PC-3 (cell line): ENCODE data around the gene UFD1. TPM values are rescaled to one million over a fixed set of nuclear protein-coding genes. Genes with fewer than 3 reads are reported as not detected.

Experiments used
- ATAC-seq: fragments of 200-7000 bp; cut with Tn5 transposase; 2 replicates; pipeline ENCODE4 v1.9.1; 2020; ENCODE audit warnings: mild to moderate bottlenecking, moderate library complexity
- BruUV-seq: library from RNA; stranded (reverse); fragments of 400-500 nt; replicated peaks from 2 replicates; lab custom pipeline; 2021; lab: Mats Ljungman, UMichigan
- CTCF ChIA-PET: fragments of 300-600 bp; sonication (Branson Sonifier 250); formaldehyde crosslinking; loops from one replicate; lab custom pipeline; 2022; ENCODE audit warnings: antibody characterized with exemption; lab: Charles Lee
- POLR2A ChIA-PET: fragments of 300-600 bp; sonication (Branson Sonifier 250); formaldehyde crosslinking; loops from one replicate; lab custom pipeline; 2022; ENCODE audit warnings: antibody characterized with exemption; ENCODE audit not compliant: unreplicated experiment; lab: Charles Lee
- DNase-seq: peaks from one replicate; pipeline ENCODE4 v3.0.0-alpha.2; 2015
- H2AFZ ChIP-seq: fragments of 300-600 bp; sonication (generic); 2 replicates; pipeline ENCODE4 v1.6.0; 2016; ENCODE audit warnings: antibody characterized with exemption, low read length
- H3F3A ChIP-seq: fragments of 300-600 bp; sonication (generic); one replicate; pipeline ENCODE4 v1.6.0; 2017; ENCODE audit warnings: antibody characterized with exemption, low read length, control low read depth, mild to moderate bottlenecking; ENCODE audit not compliant: unreplicated experiment
- H3K27ac ChIP-seq: fragments of 300-600 bp; sonication (generic); 2 replicates; pipeline ENCODE4 v1.5.1; 2016; ENCODE audit warnings: mild to moderate bottlenecking, low read length
- H3K27me3 ChIP-seq: fragments of 300-600 bp; sonication (generic); 2 replicates; pipeline ENCODE4 v1.6.1; 2016; ENCODE audit warnings: low read length, mixed read lengths
- H3K36me3 ChIP-seq: fragments of 300-600 bp; sonication (generic); 2 replicates; pipeline ENCODE4 v1.6.1; 2016; ENCODE audit warnings: low read depth, mixed run types, low read length, mixed read lengths
- H3K4me1 ChIP-seq: fragments of 300-600 bp; sonication (generic); 2 replicates; pipeline ENCODE4 v1.5.1; 2016; ENCODE audit warnings: low read length; ENCODE audit not compliant: insufficient read depth
- H3K4me2 ChIP-seq: fragments of 300-600 bp; sonication (generic); 2 replicates; pipeline ENCODE4 v1.6.0; 2016; ENCODE audit warnings: low read length
- H3K4me3 ChIP-seq: fragments of 300-600 bp; sonication (generic); 2 replicates; pipeline ENCODE4 v1.5.1; 2016; ENCODE audit warnings: mild to moderate bottlenecking, low read length, mixed read lengths
- H3K79me2 ChIP-seq: fragments of 300-600 bp; sonication (generic); 2 replicates; pipeline ENCODE4 v1.6.1; 2017; ENCODE audit warnings: low read length, mixed read lengths
- H3K9ac ChIP-seq: fragments of 300-600 bp; sonication (generic); 2 replicates; pipeline ENCODE4 v1.6.0; 2016; ENCODE audit warnings: mild to moderate bottlenecking, low read length
- H3K9me2 ChIP-seq: fragments of 300-600 bp; sonication (generic); replicated peaks from 2 replicates; pipeline ENCODE4 v1.6.1; 2016; ENCODE audit warnings: mixed run types, low read length, mixed read lengths
- H3K9me3 ChIP-seq: fragments of 300-600 bp; sonication (generic); 2 replicates; pipeline ENCODE4 v1.6.1; 2016; ENCODE audit warnings: low read length, mixed read lengths
- H4K20me1 ChIP-seq: fragments of 300-600 bp; sonication (generic); 2 replicates; pipeline ENCODE4 v1.6.1; 2016; ENCODE audit warnings: low read length, mixed read lengths
- CTCF ChIP-seq: fragments of 300-600 bp; sonication (generic); conservative IDR thresholded peaks from 2 replicates; pipeline ENCODE4 v1.5.1; 2017; ENCODE audit warnings: antibody characterized with exemption, low read depth, mild to moderate bottlenecking, low read length
- EZH2 ChIP-seq: fragments of 300-600 bp; sonication (generic); IDR thresholded peaks from one replicate; pipeline ENCODE4 v1.6.1; 2017; ENCODE audit warnings: antibody characterized with exemption, mild to moderate bottlenecking, low read length; ENCODE audit not compliant: unreplicated experiment
- EZH2phosphoT487 ChIP-seq: fragments of 300-600 bp; sonication (generic); IDR thresholded peaks from 2 replicates; pipeline ENCODE4 v1.6.1; 2018; ENCODE audit warnings: mild to moderate bottlenecking, antibody characterized with exemption, low read length, borderline replicate concordance
- intact Hi-C: fragments of 100-400 bp; cut with micrococcal nuclease; formaldehyde crosslinking; loops from 2 replicates; pipeline ENCODE4 v1.9.0; 2023
- total RNA-seq: library from RNA; depleted of rRNA; stranded (reverse); fragments of >200 nt; gene quantifications from 2 replicates; pipeline ENCODE4 v1.2.3, GENCODE V29; 2014

Gene UFD1
- total RNA-seq, 1 experiment from 2014 or later = 92.6 TPM

GRCh38 chr22:19430890-19431541, 48.0 kb downstream of the UFD1 start:
- H4K20me1 ChIP-seq = peaks cover 15% of the 10 kb centered on the region
- peaks cover 24% of the 10 kb centered on the region for H3K4me1 ChIP-seq
- peak overlapping the region; percentile 30; the same call in 1 of the 2 replicates for H2AFZ ChIP-seq
- intact Hi-C loops = no loop called here
- peak overlapping the region; percentile 52 for H3K27ac ChIP-seq
- DNase-seq = peak; percentile 7
- H3K9me3 ChIP-seq = no peaks in the 10 kb centered on the region
- no peaks in the 10 kb centered on the region for H3K27me3 ChIP-seq
- H3K4me2 ChIP-seq = peak overlapping the region; percentile 91
- TF ChIP-seq CTCF = peak; percentile 14; the same call in 1 of the 2 replicates
- no peak for TF ChIP-seq EZH2
- no peak for TF ChIP-seq EZH2phosphoT487
- no peaks in the 10 kb centered on the region for H3K9me2 ChIP-seq
- peak overlapping the region; percentile 98 for H3K4me3 ChIP-seq
- no peak for ATAC-seq
- H3K36me3 ChIP-seq = peaks cover 5% of the 10 kb centered on the region; the same call in 1 of the 2 replicates
- POLR2A ChIA-PET = no interaction called here
- CTCF ChIA-PET = no interaction called here
- no peaks in the 10 kb centered on the region for H3F3A ChIP-seq
- BruUV-seq = no TSS peak
- peaks cover 67% of the 10 kb centered on the region for H3K79me2 ChIP-seq
- H3K9ac ChIP-seq = peak overlapping the region; percentile 90

GRCh38 chr22:19429950-19430889, 48.8 kb downstream of the UFD1 start:
- ChIA-PET CTCF (no interaction called here), POLR2A (interaction anchor here (0.6 kb wide), 1 partner anchor 114 kb away, joined by 10 read pairs; no protein-coding TSS in a partner anchor)
- H3K9ac ChIP-seq = peak overlapping the region; percentile 90
- no peaks in the 10 kb centered on the region for H3F3A ChIP-seq
- no peak for ATAC-seq
- no peak overlapping the region for H2AFZ ChIP-seq
- peak overlapping the region; percentile 98 for H3K4me3 ChIP-seq
- peaks cover 15% of the 10 kb centered on the region for H4K20me1 ChIP-seq
- H3K4me1 ChIP-seq = peaks cover 24% of the 10 kb centered on the region
- H3K27ac ChIP-seq = peak overlapping the region; percentile 52
- no peaks in the 10 kb centered on the region for H3K27me3 ChIP-seq
- TF ChIP-seq CTCF (no peak), EZH2phosphoT487 (no peak), EZH2 (no peak)
- no peaks in the 10 kb centered on the region for H3K9me3 ChIP-seq
- TSS peak; percentile 23 for BruUV-seq
- H3K36me3 ChIP-seq = peaks cover 7% of the 10 kb centered on the region; the same call in 1 of the 2 replicates
- H3K4me2 ChIP-seq = peak overlapping the region; percentile 91
- intact Hi-C loops = no loop called here
- peak; percentile 7 for DNase-seq
- H3K9me2 ChIP-seq = no peaks in the 10 kb centered on the region
- H3K79me2 ChIP-seq = peaks cover 75% of the 10 kb centered on the region
